RWPE1 (cell line): ENCODE measurements around the gene CDX1.

Experiments
- CTCF ChIA-PET: fragments of 350-600 bp; sonication (Branson Sonifier 250); formaldehyde crosslinking; extraction: SDS; loops from one replicate; lab custom pipeline; 2021; lab: Yijun Ruan, JAX
- POLR2A ChIA-PET: fragments of 400-600 bp; formaldehyde crosslinking; extraction: SDS; loops from one replicate; lab custom pipeline; 2020; ENCODE audit warnings: antibody characterized with exemption; ENCODE audit not compliant: low non-redundant PET; lab: Yijun Ruan, JAX
- DNase-seq: peaks from one replicate; pipeline ENCODE4 v3.0.0; 2012; ENCODE audit warnings: low spot score
- H3K27ac ChIP-seq: fragments of 450-650 bp; 2 replicates; pipeline ENCODE4 v1.5.1; 2017
- TF ChIP-seq, protein P1 (sequence below): fragments of 450-650 bp; conservative IDR thresholded peaks from 2 replicates; pipeline ENCODE4 v1.5.1; 2017; ENCODE audit warnings: low read depth, mild to moderate bottlenecking

The CDX1 gene

DNA sequence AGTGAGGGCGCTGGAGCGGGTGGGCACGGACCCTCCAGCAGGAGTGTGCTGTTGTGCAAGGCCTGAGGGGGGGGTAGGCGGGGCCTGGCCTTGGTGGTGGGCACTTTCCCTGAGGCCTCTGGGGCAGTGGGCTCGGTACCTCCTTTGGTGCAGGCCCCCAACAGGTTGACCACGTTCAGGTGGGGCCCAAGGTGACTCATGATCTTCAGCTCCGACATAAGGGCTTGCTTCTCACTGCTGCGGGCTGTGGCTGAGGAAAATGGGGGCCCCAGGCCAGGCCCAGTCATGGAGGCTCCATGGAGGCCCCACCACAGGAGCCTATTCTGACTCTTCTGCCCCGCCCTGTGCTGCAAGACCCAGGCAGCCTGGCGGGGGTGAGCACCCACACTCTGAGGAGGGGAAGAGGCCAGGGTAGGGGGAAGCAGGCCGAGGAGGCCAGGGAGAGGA lies 42.4 kb upstream of the CDX1 start:
- CTCF ChIA-PET, result no interaction called here
- H3K27ac ChIP-seq, result no peak overlapping the region

DNA sequence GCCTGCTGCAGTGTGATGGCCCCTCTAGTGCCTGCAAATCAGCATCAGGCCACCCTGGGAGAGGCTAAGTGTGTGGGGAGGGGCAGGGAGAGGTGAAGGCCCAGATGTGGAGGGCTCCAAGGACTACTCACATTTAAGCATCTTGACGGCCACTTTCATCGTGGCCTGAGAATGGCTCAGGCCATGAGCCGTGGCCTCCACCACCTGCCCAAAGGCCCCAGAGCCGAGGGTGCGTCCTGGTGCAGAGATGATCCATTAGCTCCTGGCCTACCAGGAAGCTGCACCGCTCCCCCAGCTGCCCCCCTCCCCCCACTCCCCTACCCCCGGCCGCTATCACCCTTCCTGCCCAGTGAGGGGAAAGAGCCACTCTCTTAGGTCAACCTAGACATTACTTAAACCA lies 42.0 kb upstream of the CDX1 start:
- ChIA-PET CTCF (interaction anchor here (0.5 to 1.6 kb wide), 2 partner anchors 94 to 226 kb away, joined by 4 to 5 read pairs; no protein-coding TSS in a partner anchor), POLR2A (no interaction called here)
- no peak for DNase-seq
- TF ChIP-seq, protein P1, sequence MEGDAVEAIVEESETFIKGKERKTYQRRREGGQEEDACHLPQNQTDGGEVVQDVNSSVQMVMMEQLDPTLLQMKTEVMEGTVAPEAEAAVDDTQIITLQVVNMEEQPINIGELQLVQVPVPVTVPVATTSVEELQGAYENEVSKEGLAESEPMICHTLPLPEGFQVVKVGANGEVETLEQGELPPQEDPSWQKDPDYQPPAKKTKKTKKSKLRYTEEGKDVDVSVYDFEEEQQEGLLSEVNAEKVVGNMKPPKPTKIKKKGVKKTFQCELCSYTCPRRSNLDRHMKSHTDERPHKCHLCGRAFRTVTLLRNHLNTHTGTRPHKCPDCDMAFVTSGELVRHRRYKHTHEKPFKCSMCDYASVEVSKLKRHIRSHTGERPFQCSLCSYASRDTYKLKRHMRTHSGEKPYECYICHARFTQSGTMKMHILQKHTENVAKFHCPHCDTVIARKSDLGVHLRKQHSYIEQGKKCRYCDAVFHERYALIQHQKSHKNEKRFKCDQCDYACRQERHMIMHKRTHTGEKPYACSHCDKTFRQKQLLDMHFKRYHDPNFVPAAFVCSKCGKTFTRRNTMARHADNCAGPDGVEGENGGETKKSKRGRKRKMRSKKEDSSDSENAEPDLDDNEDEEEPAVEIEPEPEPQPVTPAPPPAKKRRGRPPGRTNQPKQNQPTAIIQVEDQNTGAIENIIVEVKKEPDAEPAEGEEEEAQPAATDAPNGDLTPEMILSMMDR, result no peak
- no peak overlapping the region for H3K27ac ChIP-seq

More for the DNA sequence above, 42.4 kb upstream of the CDX1 start:
- no peak for DNase-seq
- POLR2A ChIA-PET, result no interaction called here
- TF ChIP-seq, protein P1, result no peak

DNA sequence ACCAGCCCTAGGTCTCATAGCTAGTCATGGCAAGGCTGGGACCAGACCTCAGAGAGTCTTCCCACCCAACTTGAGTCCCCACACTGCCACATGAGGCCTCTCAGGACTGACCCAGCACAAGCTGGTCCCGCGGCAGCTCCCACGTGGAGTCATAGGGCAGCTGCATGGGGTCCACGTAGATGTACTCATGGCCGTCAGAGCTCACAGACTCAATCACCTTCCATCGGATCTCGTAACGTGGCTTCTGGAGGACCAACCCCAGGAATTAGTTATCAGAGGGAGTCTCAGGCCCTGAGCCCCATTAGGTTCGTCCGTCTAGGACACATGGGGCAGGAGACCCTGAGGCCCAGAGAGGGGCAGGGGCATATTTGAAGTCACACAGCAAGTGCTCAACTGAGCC lies 41.2 kb upstream of the CDX1 start:
- TF ChIP-seq, protein P1, result no peak
- ChIA-PET POLR2A (no interaction called here), CTCF (interaction anchor here (0.5 to 1.6 kb wide), 2 partner anchors 93 to 226 kb away, joined by 4 to 5 read pairs; no protein-coding TSS in a partner anchor)
- no peak overlapping the region for H3K27ac ChIP-seq
- DNase-seq, result no peak

DNA sequence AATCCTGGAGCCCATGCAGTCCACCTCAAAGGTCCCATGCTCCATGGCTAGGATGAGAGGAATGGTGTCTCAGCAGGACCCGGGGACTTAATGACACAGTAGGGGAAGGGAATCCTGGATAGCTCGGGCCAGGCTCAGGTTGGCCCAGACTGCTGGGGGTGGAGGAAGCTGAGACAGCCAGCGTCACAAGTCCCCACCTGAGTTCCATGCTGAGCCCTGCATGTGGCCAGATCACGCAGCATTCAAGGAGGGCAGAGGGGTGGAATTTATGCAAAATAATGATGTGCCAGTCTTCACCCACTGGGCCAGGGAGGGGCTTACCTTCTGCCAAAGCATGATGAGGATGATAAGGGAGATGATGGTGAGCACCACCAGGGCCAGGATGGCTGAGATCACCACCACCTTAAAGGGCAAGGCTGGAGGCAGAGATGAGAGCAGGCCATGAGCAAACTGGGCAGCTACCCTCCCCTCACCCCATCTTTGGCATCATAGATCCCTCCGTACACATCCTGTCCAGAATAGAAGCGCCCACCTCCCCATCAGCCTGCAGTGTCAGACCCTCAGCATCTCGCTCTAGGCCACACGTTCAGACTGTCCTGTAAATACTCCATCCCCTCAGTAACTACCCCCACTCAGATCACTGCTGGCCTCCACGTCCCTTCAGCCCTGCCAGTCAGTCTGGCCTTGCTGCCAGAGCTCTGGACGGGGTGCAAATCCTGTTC lies 40.2 kb upstream of the CDX1 start:
- CTCF ChIA-PET, result interaction anchor here (0.6 to 1.6 kb wide), 3 partner anchors 54 to 1636 kb away, joined by 3 to 5 read pairs (median 3); no protein-coding TSS in a partner anchor

DNA sequence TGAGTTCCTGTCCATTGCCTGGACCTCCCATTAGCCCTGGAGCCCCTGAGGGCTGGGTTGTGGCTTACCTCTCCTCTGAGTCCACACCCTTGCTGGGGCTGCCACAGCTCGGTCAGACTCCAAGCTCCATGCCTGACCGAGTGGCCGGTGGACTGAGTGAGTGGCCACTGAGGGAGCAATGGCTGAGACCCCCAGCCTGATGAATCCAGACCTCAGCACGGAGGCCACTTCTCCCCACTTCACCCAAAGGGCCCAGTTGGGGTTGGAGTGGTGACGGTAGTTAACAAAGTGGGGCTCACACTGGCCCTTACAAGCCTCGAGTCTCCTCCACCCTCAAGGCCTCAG lies 39.7 kb upstream of the CDX1 start:
- TF ChIP-seq, protein P1, result no peak
- no peak overlapping the region for H3K27ac ChIP-seq
- ChIA-PET CTCF (interaction anchor here (0.6 kb wide), 1 partner anchor 53 kb away, joined by 3 read pairs; no protein-coding TSS in a partner anchor), POLR2A (no interaction called here)
- DNase-seq, result no peak

More for the DNA sequence above, 40.2 kb upstream of the CDX1 start:
- no peak overlapping the region for H3K27ac ChIP-seq
- POLR2A ChIA-PET, result no interaction called here
- TF ChIP-seq, protein P1, result no peak
- DNase-seq, result no peak

DNA sequence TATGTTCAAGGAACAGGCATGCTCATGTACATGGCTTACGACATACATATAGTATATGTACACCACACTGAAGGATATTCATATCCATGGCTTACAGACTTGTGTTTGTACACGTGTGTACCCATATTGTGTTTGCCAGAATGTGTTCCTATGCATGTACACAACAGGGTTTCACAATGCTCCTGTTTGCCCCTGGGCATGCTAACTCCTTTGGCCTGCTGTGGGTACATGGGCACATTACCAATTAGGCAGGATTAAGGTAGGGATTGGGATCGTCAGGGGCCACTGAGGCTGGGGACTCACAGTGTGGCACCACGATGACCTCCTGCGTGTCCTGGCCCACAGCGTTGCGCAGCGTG lies 37.1 kb upstream of the CDX1 start:
- POLR2A ChIA-PET, result no interaction called here
- TF ChIP-seq, protein P1, result no peak
- CTCF ChIA-PET, result interaction anchor here (0.6 to 1.8 kb wide), 10 partner anchors 14 to 531 kb away, joined by 3 to 16 read pairs (median 3); no protein-coding TSS in a partner anchor
- DNase-seq, result no peak
- H3K27ac ChIP-seq, result no peak overlapping the region; the same call in 1 of the 2 replicates
